H4 (cell line): ENCODE measurements around the gene JPT1. TPM values are rescaled to one million over a fixed set of nuclear protein-coding genes. Genes with fewer than 3 reads are reported as not detected.
"Not testable (repeated sequence)": the region's sequence is repeated elsewhere in the genome, so short reads cannot be mapped to it uniquely, and the experiment has no call there.

Experiments
- DNase-seq: peaks from one replicate; pipeline ENCODE4 v3.0.0-alpha.2; 2015; ENCODE audit warnings: low spot score
- total RNA-seq: library from RNA; depleted of rRNA; stranded (reverse); fragments of >200 nt; shearing (Covaris generic); gene quantifications from 2 replicates; pipeline ENCODE4 v1.2.3, GENCODE V29; 2014

Gene JPT1
- total RNA-seq, 1 experiment from 2014 or later, result 466 TPM

DNA sequence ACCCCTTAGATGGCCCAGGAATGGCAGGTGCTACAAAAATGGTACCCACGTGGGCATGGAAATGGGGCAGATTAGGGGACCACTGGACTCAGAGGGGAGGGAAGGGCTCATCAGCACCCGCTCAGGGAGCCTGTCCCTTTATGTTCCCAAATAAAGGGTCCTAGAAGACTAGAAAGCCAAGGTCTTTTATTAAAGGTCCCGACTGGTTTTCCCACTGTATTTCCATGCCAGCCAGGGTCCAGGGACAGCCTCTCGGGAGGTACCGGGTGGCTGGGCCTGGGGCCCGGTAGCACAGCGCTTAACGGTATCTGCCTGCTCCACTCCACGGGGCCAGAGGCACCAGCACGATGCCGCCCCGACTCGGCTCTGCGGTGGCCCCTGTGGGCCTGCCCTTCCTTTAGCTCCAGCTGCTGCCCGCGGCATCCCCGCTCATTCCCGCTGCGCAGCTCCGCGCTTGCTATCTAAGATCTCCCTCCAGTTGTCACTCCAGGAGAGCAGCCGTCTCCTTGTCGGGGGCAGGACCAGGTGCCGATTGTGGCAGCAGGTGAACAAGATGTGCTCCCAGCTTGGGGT, 24.2 kb downstream of the JPT1 start:
- no peak for DNase-seq

- DNase-seq, result no peak
These were observed 24.7 kb downstream of the JPT1 start for GRCh38 chr17:75129576-75129975.

GRCh38 chr17:75128694-75129505, 25.4 kb downstream of the JPT1 start:
- no peak for DNase-seq

DNA sequence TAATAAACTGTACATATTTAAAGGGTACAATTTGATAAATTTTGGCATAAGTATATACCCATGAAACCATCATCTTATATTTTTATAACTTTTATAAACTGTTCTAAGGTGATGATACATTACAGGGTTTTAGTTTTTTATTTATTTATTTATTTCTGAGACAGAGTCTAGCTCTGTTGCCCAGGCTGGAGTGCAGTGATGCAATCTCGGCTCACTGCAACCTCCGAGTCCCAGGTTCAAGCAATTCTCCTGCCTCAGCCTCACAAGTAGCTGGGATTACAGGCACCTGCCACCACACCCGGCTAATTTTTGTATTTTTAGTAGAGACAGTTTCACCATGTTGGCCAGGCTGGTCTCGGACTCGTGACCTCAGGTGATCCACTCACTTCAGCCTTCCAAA, 26.4 kb downstream of the JPT1 start:
- DNase-seq, result not testable (repeated sequence)

DNA sequence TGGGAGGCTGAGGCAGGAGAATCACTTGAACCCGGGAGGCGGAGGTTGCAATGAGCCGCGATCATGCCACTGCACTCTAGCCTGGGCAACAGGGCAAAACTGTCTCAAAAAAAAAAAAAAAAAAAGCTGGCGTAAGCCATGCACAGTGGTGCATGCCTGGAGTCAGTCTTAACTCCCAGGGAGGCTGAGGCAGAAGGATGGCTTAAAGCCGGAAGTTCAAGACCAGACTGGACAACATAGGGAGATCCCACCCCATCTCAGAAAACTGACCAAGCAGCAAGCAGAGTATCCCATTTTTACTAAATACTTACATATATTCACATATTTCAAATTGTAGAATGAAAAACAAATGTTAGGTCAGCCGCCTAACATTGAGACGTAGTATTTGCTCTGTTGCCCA, 27.4 kb downstream of the JPT1 start:
- no peak for DNase-seq

- no peak for DNase-seq
These were observed 28.3 kb downstream of the JPT1 start for GRCh38 chr17:75125984-75126383.

GRCh38 chr17:75124819-75125162, 29.5 kb downstream of the JPT1 start:
- DNase-seq, result no peak

DNA sequence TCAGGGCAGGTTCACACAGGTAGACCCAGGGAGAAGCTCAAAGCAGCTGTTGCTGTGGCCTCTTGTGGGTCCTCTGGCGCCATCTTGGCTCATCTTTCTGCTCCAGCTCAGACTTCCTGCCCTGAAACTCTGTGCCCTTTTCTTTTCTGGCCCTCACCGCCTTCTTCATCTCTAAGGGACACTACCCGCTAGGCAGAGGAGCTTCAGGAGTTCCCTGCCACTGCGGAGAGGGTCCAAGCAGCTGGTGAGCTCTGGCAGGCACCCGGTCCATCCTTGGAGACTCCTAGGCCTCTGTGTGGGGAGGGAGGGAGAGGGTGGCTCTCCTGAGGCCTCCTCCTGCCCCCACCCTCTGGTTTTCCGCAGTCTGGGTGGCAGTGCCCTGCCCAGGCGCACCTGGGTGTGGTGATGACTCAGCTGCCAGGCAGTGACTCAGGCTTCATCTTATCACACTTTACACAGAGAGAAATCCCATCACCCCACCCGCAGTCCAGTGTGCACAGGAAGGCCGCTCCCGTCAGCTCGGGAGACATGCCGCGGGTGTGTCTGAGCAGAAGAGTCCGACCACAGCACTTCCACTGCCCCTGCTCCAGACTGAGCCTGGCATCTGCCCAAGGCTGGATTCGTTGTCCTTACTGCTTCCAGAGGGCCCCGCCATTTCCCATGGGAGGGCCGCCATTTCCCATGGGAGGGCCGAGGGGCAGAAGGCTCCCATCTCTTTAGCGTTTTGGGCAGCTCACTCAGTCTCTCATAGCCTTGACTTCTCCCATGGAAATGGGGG, 30.1 kb downstream of the JPT1 start:
- DNase-seq, result peak; percentile 100

GRCh38 chr17:75118307-75118706, 36.0 kb downstream of the JPT1 start:
- no peak for DNase-seq

- DNase-seq, result no peak
These were observed 37.6 kb downstream of the JPT1 start for GRCh38 chr17:75116737-75117136.

DNA sequence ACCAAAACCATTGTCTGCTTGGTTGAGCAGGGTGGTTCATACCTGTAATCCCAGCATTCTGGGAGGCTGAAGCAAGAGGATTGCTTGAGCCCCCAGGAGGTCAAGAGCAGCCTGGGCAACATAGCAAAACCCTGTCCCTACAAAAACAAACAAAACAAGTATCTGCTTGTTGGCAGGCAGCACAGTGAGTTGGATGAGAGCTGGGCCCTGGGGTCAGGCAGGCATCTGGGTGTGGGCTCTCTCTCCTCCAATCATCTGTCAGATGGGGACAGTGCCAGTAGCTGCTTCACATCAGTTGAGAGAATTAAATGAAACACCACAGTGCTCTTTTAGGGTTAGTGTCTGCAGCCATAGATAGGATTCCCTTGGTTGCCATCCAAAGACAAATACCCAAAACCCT, 38.8 kb downstream of the JPT1 start:
- DNase-seq, result no peak

DNA sequence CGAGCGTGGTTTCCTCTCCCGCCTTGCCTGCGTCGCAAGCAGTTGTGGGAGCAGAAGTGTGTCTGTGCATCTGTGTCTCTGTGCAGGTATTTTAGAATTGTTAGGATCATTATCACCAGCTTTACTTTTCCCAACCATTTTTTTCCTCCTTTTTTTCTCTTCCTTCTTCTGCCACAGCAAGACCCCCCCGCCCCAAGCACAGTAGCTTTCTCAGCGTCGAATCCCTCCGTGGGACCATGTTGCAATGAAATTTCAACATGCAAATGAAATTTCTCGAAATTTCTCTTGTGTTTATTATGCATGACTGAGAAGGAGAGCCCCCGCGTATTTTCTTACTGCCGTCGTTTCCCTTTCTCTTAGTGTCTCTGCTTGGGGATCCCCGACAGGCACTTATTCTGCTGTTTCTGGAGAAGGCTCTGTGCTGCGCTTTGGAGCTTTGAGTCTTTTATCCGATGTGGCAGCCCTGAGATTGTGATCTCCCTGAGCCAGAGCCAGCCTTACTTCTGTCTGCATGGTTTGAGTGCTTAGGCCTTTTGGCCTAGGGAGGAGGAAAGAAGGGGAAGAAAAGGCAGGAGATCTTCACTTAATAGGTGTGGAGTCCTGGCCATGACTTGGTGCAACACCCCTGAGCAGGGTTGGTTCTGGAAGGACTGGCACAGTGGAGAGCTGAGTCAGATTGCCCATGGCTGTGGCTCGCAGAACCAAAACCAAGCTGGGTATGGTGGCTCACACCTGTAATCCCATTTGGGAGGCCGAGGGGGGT, 39.6 kb downstream of the JPT1 start:
- DNase-seq, result no peak

DNA sequence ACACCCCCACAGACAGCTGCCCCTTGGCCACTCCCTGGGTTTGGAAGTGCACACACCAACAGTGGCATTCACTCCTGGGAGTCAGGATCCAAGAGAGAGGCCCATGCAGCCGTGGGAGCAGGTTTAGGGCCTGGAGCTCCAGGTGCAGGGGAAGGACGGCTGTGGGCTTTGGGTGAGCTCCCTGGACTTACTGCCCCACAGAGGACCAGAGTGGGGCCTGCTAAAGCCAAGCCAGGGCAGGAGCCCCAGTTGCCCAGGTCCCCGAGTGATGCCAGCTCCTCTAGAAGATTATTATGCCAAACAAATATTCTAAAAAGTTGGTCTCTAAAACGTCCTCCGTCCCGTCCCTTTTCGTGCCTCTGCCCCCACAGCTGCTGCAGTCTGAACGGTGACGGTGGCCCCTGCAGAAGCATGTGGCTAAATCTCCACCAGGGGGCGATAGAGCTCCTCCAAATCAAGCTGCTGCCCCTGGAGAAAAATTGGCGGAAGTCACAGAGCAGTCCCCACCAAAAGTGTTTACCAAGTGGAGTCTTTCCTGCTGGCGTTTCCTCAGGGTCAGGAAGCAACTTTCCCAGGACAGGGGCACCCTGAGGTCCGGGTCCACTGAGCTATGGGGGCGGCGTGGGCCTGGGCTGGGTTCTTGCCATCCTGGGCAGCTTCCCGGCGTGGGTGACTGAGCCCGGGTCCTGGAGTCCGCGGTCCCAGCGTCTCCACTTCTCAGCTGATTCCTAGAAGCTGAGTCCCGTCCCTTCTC, 40.3 kb downstream of the JPT1 start:
- peak; percentile 84 for DNase-seq

DNA sequence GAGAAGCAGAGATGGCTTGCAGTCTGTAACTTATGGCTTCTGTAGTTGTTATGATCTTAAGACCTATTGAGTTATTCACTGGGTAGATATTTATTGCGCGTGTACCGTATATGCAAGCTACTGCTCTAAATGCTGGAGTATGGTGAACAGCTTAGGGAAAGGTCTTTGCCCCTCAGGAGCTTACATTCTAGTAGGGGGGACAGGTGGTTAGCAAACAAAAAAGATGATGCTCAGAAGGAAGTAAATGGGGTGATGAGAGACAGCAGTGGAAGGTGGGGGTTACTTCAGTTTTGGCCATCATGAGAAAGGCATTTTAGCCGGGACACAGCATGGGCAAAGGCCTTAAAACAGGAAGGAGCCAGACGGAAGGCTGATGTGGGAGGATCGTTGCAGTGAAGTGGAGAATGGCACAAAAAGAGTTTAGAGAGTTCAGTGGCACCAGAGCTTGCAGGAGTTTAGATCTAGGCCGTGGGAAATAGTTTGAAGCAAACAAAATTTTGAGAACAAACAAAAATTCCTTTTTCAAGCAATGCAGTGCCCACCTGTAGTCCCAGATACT, 42.5 kb downstream of the JPT1 start:
- no peak for DNase-seq

- DNase-seq, result no peak
These were observed 43.9 kb downstream of the JPT1 start for GRCh38 chr17:75110234-75110937.

GRCh38 chr17:75109407-75110233, 44.7 kb downstream of the JPT1 start, which contains the start of gene ARMC7:
Gene ARMC7, plus strand, starts transcription at chr17:75109969. Its CDS starts 320 bp downstream, at chr17:75110289.
- peak; percentile 69 for DNase-seq

- no peak for DNase-seq
These were observed 45.3 kb downstream of the JPT1 start for GRCh38 chr17:75109046-75109406.

DNA sequence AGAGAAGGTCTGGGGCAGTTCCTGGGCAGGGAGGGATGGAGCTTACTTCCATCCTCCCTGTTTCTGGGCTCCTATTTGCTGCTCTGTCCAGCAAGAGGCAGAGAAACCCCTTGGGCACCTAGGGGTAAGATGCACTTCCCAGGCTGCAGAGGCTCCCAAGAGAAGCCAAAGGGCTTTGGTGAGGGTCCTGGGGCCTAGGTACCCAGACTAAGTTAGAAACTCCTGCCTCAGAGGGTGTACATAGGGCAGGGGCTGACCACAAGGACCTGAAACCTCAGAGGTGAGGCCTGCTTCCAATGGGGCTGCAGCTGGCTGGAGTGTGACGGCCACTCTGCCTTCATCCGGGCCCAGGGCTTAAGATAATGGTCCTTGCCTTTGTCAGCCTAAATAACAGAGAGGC, 46.1 kb downstream of the JPT1 start:
- DNase-seq, result no peak
